GM21381 (cell line): ENCODE results near the gene CCDC73.
"Not testable (repeated sequence)": the region's sequence is repeated elsewhere in the genome, so short reads cannot be mapped to it uniquely, and the experiment has no call there.

ENCODE experiments used
- ATAC-seq: cut with Tn5 transposase; IDR thresholded peaks from one replicate; pipeline ENCODE4 v1.9.1; 2021; ENCODE audit warnings: mild to moderate bottlenecking, moderate library complexity; ENCODE audit not compliant: unreplicated experiment

CCDC73 gene

GRCh38 chr11:32602657-32603415 lies 191.6 kb downstream of the CCDC73 start:
- ATAC-seq: no peak

GRCh38 chr11:32597921-32598320 lies 196.5 kb downstream of the CCDC73 start:
- ATAC-seq: no peak

GRCh38 chr11:32596114-32596513 lies 198.3 kb downstream of the CCDC73 start:
- not testable (repeated sequence) for ATAC-seq

GRCh38 chr11:32594272-32594671 lies 200.2 kb downstream of the CCDC73 start:
- ATAC-seq: no peak

DNA sequence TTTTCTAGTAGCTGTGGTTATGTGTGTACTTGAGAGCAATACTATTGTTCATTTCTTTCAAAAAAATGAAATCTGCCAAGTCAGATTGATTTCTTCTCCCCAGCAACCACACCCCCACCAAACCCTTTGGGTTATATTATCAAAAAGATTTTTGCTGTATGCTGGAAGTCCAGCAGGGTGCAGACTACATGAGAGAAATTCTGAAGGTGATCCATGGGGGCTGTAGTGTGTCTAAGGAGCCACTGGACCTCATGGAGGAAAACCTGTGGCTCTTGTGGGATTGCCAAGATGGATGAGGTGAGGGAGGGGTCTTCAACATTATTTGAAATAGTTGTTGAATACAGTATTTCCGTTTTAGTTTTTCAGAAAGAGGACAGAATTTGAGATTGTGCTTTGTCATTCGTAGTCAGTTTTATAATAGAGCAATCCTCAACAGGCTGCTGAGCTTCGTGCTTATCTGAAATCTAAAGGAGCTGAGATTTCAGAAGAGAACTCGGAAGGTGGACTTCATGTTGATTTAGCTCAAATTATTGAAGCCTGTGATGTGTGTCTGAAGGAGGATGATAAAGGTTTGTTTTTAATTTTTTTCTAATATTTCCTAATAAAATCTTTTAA lies 207.8 kb downstream of the CCDC73 start:
- ATAC-seq: no peak

GRCh38 chr11:32584921-32585320 lies 209.5 kb downstream of the CCDC73 start:
- ATAC-seq: no peak

GRCh38 chr11:32583459-32584271 lies 210.8 kb downstream of the CCDC73 start, which contains the start of gene EIF3M:
EIF3M (plus strand) TSS chr11:32583831; CDS start chr11:32583888, 57 bp downstream.
- peak; percentile 97 for ATAC-seq

GRCh38 chr11:32581556-32581955 lies 212.9 kb downstream of the CCDC73 start:
- ATAC-seq: no peak

DNA sequence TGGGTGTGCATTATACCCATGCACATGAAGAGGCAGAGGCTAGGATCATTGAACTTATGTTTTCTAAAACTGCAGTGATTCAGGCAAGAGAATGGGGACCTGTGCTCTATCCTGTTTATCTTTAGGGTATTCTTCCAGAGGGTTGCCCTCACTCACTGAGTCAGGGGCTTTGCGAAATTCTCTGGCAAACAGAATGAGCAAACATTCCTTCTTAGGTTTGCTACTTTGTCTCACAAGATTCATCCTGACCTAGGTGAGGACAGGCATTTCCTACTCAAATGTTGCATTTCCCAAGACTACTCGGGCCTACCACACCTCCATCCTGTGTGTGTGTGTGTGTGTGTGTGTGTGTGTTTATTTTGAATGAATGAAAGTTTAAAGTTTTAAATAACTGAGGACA lies 213.5 kb downstream of the CCDC73 start:
- ATAC-seq: no peak

- ATAC-seq: no peak
Observed at GRCh38 chr11:32576456-32576855, 218.0 kb downstream of the CCDC73 start.

GRCh38 chr11:32575070-32575469 lies 219.4 kb downstream of the CCDC73 start:
- no peak for ATAC-seq

DNA sequence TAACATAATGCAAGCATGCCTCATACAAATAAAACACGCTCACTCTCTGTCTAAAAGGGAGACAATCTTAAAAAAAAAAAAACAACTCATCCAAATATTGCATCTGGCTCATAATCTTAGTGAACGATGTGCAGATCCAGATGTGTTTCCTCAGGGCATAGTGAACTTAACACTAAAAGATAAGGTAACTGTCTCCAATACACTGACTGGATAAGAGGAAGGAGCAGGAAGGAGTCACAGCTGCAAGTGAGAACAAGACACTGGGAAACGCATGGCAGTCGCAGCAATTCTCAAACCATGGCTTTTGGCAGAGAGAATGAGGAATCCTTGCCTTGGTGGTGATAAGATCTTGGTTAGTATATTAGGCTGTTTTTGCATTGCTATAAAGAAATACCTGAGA lies 220.0 kb downstream of the CCDC73 start:
- no peak for ATAC-seq

DNA sequence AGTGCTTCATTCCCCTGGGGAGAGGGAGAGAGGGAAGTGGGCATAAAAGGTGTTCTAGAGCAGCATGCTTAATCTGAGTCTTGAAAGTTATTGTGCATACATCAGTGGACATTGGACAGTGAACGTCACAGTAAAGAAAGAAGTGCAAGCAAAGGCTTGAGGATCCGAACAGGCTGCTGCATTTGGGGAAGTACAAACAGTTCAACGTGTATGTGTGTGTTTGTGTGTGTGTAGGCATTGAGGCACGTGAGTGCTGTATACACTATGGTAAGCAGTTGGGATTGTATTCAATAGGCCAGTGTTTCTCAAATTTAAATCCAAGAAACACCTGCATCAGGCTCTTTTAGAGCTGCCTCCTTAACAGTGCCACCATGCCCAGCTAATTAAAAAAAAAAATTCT lies 221.2 kb downstream of the CCDC73 start:
- no peak for ATAC-seq

- ATAC-seq: no peak
Observed at GRCh38 chr11:32571039-32571438, 223.4 kb downstream of the CCDC73 start.

- ATAC-seq: no peak
Observed at GRCh38 chr11:32569313-32569881, 225.1 kb downstream of the CCDC73 start.

DNA sequence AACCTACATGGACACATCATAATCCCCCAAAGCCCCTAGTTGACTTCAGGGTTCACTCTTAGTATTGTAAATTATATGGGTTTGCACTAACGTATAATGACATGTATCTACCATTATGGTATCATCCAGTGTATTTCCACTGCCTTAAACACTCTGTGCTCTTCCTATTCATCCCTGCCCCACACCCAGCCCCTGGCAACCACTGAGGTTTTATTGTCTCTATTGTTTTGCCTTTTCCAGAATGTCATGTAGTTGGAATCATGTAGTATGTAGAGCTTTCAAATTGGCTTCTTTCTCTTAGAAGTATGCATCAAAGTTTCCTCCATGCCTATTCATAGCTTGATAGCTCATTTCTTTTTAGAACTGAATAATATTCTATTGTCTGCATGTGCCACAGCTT lies 227.3 kb downstream of the CCDC73 start:
- ATAC-seq: no peak

DNA sequence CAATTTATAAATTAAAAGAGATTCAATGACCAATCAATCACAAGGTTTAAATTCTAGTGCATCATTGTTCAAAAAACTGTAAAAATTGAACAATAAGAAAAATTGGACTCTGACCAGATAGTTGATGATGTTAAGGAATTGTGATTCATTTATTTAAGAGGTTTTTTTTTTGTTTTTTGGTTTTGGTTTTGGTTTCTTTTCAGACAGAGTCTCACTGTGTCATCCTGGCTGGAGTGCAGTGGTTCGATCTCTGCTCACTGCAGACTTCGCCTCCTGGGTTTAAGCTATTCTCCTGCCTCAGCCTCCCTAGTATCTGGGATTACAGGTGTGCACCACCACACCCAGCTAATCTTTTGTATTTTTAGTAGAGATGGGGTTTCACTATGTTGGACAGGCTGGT lies 227.9 kb downstream of the CCDC73 start:
- no peak for ATAC-seq

GRCh38 chr11:32563600-32563959 lies 230.9 kb downstream of the CCDC73 start:
- ATAC-seq: no peak

GRCh38 chr11:32562839-32563599 lies 231.4 kb downstream of the CCDC73 start:
- no peak for ATAC-seq

GRCh38 chr11:32561835-32562234 lies 232.6 kb downstream of the CCDC73 start:
- no peak for ATAC-seq

DNA sequence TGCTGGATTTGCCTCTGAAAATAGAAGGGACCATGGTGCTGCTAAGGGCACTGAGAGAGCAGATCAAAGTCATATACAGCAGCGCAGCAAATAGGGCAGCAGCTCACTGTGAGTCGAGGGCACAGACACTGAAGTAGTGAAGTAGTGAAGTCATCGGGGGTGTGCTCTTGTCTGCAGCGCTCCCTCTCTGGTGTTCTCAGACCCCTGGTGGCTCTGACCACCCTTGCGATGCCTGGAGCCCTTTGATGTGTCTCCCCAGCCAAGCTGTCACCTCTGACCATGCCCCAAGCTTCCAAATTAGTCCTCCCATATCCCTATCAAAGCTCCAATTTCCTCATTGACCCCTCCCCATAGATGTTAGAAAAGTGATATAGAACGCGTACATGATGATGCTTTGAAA lies 238.6 kb downstream of the CCDC73 start:
- no peak for ATAC-seq
